ENCODE results near the gene HPCAL1.

GRCh38 chr2:10345813-10346212, 43.1 kb downstream of the HPCAL1 start:
- TF ChIP-seq CTCF (IDR thresholded peaks at IDR 0.05) (no peak), POLR2A (IDR thresholded peaks at IDR 0.05) (no peak)

All from body of pancreas (tissue), 4 donors.